Embryonic facial prominence (tissue), 1 donor: ENCODE measurements around the gene PRODH.
"Not testable (repeated sequence)": the region's sequence is repeated elsewhere in the genome, so short reads cannot be mapped to it uniquely, and the experiment has no call there.

Experiments used
- DNase-seq: peaks from one replicate; pipeline ENCODE4 v3.0.0-alpha.2; 2016; ENCODE audit errors: extremely low spot score

PRODH gene

GRCh38 chr22:18967391-18968010 is 31.4 kb upstream of the PRODH start:
- DNase-seq: not testable (repeated sequence)

DNA sequence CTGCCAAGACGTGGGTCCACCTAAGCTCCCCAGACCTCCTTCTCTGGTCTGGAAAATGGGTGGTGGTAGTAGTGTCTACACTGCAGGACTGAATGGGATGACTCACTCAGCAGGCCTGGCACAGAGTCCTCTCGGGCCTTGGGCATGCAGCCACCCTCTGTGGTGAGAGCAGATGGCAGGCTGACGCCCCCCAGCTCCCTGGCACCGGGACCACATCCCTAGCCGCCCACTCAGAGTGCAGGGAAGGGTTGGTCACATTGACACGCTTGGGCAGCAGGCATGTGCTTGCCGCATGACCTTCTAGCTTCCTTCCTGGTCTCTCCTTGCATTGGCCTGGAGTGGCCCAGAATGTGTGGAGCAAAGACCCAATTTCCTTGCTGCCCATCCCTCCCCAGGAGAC is 30.7 kb upstream of the PRODH start:
- no peak for DNase-seq

DNA sequence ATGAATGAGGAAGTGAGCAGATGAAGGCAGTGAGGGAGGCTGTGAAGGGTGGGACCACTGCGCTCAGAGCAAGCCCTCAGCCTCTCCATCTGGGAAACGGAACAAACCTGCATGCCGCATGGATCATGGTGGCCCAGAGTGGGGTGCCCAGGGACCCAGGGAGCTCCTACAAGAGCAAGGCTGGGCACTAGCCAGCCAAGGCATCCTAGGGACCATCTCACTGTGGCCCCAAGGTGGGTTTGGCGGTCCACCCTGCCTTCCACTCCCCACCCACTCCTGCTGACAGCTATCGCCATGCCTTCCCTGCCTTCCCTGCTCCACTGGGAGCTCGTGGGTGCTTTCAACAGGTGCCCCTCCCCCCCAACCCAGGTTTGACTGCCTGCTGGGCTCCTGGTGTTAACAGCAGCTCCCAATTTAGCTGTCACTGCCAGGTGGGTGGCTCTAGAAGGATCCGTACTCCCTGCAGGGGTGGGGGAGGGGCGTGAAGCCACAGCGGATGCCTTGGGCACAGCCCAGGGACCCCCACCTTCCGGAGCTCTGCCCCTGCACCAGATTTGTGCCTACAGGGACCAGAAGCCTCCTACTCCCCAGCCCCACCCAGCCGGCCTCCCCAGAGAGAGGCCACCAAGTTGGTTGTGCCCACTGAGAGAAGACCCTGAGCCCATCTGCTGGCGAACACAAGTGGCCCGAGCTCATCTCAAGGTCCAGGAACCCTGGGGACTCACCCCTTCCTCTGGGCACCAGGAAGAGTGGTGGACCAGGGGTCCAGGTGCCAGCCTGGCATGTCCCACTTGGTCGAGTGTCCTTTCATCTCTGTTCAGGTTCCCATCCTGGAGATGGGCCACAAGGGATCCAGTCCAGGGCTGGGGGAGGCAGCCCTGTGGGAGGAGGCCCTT is 29.7 kb upstream of the PRODH start:
- no peak for DNase-seq

- not testable (repeated sequence) for DNase-seq
Measured at GRCh38 chr22:18964501-18965265, 28.6 kb upstream of the PRODH start.

DNA sequence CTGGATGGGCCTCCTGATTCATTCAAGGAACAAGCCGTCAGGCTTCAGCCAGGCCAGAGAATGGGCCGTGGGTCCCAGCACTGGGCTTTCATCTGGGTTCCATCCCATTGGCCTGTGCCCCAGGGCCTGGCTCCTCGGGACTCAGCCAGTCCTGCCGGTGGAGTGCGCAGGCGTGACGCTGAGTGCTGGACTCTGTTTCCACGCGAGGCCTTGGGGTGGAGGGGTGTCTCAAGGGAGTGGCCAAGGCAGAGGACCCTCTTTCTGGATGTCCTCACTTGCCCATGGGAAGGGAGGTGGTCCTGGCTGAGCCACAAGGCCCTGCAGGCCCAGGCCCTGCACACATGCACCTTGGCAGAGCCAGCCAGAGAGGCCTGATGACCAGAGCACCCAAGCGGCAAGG is 28.0 kb upstream of the PRODH start:
- not testable (repeated sequence) for DNase-seq

DNA sequence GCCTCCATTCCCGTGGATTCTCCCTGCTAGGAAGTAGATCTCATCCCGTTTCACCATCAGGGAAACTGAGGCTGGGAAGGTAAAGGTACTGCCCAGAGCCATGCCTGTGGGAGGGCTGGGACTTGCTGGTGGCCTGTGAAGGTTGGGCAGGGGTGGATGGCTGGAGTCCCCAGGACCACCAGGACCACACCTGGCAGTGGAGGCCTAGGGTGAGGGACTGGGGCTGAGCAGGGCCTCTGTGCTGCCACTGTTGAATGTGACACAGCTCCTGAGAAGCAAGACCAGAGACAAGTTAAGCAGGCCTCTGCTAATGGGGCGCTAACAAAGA is 26.2 kb upstream of the PRODH start:
- no peak for DNase-seq

GRCh38 chr22:18961632-18962307 is 25.7 kb upstream of the PRODH start:
- DNase-seq: not testable (repeated sequence)

DNA sequence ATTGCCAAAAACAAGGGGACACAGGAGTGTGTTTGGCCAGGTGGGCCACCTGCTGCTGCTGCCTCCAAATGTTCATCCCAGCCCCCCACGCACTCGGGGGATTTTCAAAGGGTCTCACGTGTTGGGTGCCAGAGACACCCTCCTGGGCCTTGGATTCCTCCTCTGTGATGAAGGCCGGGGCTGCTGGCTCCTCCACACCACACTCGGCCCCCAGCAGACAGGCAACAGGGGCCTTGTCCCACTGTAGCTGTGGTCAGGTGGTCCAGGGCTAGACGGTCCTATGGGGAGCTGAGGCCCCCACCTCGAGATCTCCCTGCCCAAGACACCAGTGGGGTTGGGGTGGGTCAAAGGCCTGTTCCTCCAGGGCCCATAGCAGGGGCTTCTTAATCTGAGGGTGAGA is 25.1 kb upstream of the PRODH start:
- not testable (repeated sequence) for DNase-seq

- DNase-seq: not testable (repeated sequence)
Measured at GRCh38 chr22:18960166-18960820, 24.2 kb upstream of the PRODH start.

DNA sequence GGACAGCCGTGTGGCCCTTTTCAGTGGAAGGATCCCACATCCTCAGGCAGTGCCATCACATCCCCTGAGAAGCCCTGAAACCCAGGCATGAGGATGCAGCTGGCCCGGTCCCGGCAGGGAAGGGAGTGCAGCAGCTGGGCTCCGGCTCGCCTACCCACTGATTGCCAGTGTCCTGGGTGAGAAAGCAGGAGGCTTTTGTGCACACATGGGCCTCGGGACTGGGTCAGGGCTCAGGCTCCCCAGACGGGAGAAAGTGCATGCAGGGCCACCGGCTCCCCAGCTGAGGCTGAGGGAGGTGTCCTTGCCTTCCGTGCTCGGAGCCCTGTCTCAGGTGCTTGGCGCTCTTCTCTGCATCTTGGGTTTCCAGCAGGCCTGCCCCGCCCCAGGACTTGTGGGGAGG is 23.6 kb upstream of the PRODH start:
- not testable (repeated sequence) for DNase-seq

DNA sequence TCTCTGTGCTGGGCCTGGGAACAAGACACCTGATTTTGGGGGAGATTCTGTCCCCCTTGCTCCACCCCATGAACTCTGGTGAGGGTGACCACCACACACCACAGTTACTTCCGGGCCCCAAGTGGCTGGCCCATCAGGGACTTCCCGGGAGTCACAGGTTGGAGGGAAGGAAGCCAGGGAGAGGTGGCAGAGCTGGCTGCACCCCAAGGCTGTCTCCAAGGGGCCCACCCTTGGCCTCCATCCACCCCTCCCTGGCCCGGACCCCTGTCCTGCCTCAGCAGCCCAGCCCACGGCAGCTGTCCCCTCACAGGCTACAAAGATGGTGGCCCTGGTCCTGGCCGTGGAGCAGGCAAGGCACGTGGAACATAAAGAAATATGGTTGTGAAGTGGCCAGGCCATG is 23.2 kb upstream of the PRODH start:
- not testable (repeated sequence) for DNase-seq

DNA sequence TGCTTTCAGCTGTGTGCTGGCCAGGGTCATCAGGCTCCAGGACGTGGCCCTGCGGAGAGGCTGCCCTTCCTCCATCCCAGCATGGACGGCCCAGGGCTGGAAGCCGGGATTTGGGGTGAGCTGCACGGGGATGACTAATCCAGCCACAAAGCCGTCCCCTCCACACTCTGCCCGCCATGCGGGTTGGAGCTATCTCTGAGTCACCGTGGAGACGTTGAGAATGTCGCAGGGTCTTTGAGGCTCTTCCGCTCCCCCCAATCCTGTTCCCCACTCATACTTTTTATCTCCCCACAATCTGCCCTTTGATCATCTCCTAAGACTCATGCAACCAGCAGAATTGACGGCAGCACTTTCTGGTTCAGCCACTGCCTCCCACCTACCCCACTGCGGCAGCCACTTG is 22.6 kb upstream of the PRODH start:
- not testable (repeated sequence) for DNase-seq

- DNase-seq: not testable (repeated sequence)
Measured at GRCh38 chr22:18958321-18958705, 22.2 kb upstream of the PRODH start.

- DNase-seq: not testable (repeated sequence)
Measured at GRCh38 chr22:18957621-18958320, 21.7 kb upstream of the PRODH start.

DNA sequence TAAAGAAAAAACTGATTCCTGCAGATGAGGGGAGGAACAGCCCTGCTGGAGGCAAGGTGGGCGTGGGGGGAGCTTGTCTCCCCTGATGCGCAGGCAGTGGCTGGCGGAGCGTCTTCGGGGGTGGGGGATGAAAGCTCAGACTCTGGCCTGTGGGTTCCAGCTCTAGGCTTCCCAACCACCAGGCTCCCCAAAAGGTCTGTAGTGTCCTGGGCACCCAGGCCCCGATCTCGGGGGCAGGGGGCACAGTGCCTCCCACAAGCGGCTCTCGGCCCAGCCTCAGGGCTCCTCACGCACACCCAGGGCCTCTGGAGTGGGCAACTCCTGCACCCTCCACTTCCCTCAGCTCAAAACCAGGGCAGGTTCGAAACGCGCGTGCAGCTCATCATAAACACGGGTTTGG is 20.9 kb upstream of the PRODH start:
- DNase-seq: not testable (repeated sequence)

DNA sequence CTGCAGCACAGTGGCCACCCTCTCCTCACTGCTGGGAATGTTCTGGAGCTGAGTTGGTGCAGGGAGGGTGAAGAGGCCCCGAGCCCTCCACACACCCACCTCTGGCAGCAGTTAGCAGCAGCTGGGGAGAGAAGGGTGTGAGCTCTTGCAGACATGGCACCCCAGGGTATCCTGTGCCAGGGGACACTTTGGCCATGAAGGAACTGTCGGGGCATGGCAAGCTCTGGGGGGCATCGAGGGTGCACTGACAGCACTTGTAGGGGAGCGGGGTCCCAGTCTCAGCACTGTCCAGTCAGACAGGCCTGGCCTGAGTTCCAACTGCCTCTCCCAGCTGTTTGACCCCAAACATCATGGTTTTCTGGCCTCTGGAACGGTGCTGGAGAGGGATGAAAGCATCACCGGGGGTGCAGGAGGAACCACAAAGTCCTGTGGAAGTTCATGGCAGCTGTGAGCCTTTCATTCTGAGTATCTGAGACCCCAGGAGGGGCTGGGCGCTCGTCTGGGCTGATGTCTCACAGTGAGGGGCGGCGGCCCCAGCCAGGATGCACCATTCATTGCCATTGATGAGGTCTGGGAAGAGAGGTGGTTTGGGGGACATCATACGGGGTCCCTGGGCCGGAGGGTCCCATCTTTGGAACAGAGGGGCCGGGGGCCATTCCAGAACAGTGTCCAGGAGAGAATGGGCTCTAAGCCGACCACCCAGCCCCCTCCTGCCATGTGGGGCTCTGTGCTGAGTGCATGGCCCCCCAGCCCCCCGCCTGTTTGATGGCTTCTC is 20.2 kb upstream of the PRODH start:
- not testable (repeated sequence) for DNase-seq

GRCh38 chr22:18955696-18956095 is 19.6 kb upstream of the PRODH start:
- no peak for DNase-seq

DNA sequence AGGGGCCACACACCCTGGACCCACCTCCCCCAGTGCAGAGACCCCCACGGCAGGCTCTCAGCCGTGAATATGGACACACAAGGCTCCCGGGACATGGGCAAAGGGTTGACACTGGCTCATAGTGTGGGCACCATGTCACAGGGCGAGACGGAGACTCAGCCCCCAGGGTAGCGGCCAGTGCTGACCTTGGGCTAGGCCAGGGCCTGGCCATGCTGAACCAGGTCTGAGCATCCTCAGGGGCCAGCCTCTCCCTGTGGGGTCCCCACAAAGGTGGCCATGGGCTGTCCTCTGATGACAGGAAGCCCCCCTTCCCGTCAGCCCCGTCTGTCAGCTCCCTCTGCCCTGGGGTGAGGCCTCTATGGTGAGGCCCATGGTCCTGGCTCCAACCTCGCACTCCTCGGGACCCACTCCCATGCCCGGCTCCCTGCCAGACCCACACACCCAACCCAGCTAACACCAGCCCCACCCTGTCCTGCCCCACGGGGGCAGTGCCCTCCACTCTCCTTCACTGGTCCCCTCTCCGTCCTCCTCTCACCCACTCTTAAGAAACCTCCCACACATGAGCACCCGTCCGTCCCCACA is 19.0 kb upstream of the PRODH start:
- no peak for DNase-seq

- peak; percentile 20 for DNase-seq
Measured at GRCh38 chr22:18954303-18954989, 18.4 kb upstream of the PRODH start.
